K562 (cell line): ENCODE measurements around the gene ZNF319. TPM values are rescaled to one million over a fixed set of nuclear protein-coding genes. Genes with fewer than 3 reads are reported as not detected.

Source experiments
- CBFB ChIP-seq: sonication (generic); formaldehyde crosslinking; IDR thresholded peaks from 2 replicates; pipeline ENCODE4 v1.4.0; 2020; ENCODE audit warnings: mild to moderate bottlenecking, missing genetic modification reagents
- CCAR2 ChIP-seq: fragments of 200-400 bp; formaldehyde crosslinking; IDR thresholded peaks from 2 replicates; pipeline ENCODE4 v1.6.1; 2017; ENCODE audit warnings: mild to moderate bottlenecking, low read depth, low read length
- CEBPB ChIP-seq: fragments of 450-650 bp; IDR thresholded peaks from 2 replicates; pipeline ENCODE4 v1.6.1; 2016; ENCODE audit warnings: missing genetic modification characterization, missing compliant biosample characterization
- CEBPZ ChIP-seq: fragments of 150-350 bp; IDR thresholded peaks from 2 replicates; pipeline ENCODE4 v1.6.1; 2014; ENCODE audit warnings: low read depth, mild to moderate bottlenecking, low read length, borderline replicate concordance
- DMBX1 ChIP-seq: fragments of 250-450 bp; sonication (Bioruptor Pico); IDR thresholded peaks from 2 replicates; pipeline ENCODE4 v1.8.0; 2022; ENCODE audit warnings: inconsistent platforms, mild to moderate bottlenecking, moderate library complexity, borderline replicate concordance
- ETV1 ChIP-seq: fragments of 450-650 bp; conservative IDR thresholded peaks from 2 replicates; pipeline ENCODE4 v1.6.1; 2016; ENCODE audit warnings: missing genetic modification characterization, control low read depth, low read depth, missing compliant biosample characterization
- FIP1L1 ChIP-seq: fragments of 200-400 bp; formaldehyde crosslinking; IDR thresholded peaks from 2 replicates; pipeline ENCODE4 v1.6.1; 2018; ENCODE audit warnings: mild to moderate bottlenecking, low read depth, low read length; ENCODE audit not compliant: poor library complexity, severe bottlenecking
- HNRNPH1 ChIP-seq: fragments of 200-400 bp; formaldehyde crosslinking; optimal IDR thresholded peaks from 2 replicates; pipeline ENCODE3; 2017; ENCODE audit warnings: low read depth, mild to moderate bottlenecking, low read length, moderate library complexity
- MXI1 ChIP-seq: IDR thresholded peaks from 2 replicates; pipeline ENCODE4 v1.6.1; 2011; ENCODE audit warnings: low read depth, mild to moderate bottlenecking, improper control_type of control experiment, low read length
- RFX1 ChIP-seq: fragments of 450-650 bp; IDR thresholded peaks from 2 replicates; pipeline ENCODE4 v1.6.1; 2016; ENCODE audit warnings: mild to moderate bottlenecking, moderate library complexity
- SIX5 ChIP-seq, 2 experiments: IDR thresholded peaks; 2 replicates each; pipeline ENCODE4 v1.6.1; 2011; ENCODE audit warnings: low read length in 2 of 2, borderline replicate concordance in 1 of 2, low read depth in 1 of 2, mild to moderate bottlenecking in 1 of 2, moderate library complexity in 1 of 2; ENCODE audit not compliant: insufficient read depth in 1 of 2
- SRSF3 ChIP-seq: fragments of 200-400 bp; formaldehyde crosslinking; IDR thresholded peaks from 2 replicates; pipeline ENCODE4 v1.6.1; 2016; ENCODE audit warnings: mild to moderate bottlenecking, low read length, moderate library complexity; ENCODE audit not compliant: insufficient read depth
- TOE1 ChIP-seq, 2 experiments: fragments of 450-650 bp in 1 of 2; sonication (generic) in 1 of 2; formaldehyde crosslinking in 1 of 2; IDR thresholded peaks; 2 replicates each; pipeline versions ENCODE4 v1.7.1 to v1.8.0; 2016 to 2022; ENCODE audit warnings: borderline replicate concordance in 2 of 2, mild to moderate bottlenecking in 2 of 2, antibody characterized with exemption in 1 of 2, inconsistent platforms in 1 of 2, low read depth in 1 of 2, missing genetic modification reagents in 1 of 2, moderate library complexity in 1 of 2
- XRCC5 ChIP-seq: fragments of 200-400 bp; formaldehyde crosslinking; IDR thresholded peaks from 2 replicates; pipeline ENCODE4 v1.6.1; 2017; ENCODE audit warnings: low read depth, mild to moderate bottlenecking, low read length
- ZBTB8A ChIP-seq: fragments of 450-650 bp; IDR thresholded peaks from 2 replicates; pipeline ENCODE4 v1.6.1; 2018; ENCODE audit warnings: mild to moderate bottlenecking, moderate library complexity; ENCODE audit not compliant: partially characterized antibody
- ZNF253 ChIP-seq: fragments of 250-450 bp; sonication (Bioruptor Pico); conservative IDR thresholded peaks from 2 replicates; pipeline ENCODE4 v1.6.1; 2021; ENCODE audit warnings: mild to moderate bottlenecking
- ZNF512 ChIP-seq: IDR thresholded peaks from 2 replicates; pipeline ENCODE4 v1.6.1; 2016; ENCODE audit warnings: missing genetic modification characterization, missing compliant biosample characterization
- polyA plus RNA-seq, 8 experiments: library from polyadenylated mRNA; depleted of rRNA in 4 of 8; stranded (reverse) in 5 of 8; unstranded in 3 of 8; fragments of >200 nt; fragmentation: Nextera tagmentation in 2 of 8; fragmentation: Illumina TruSeq in 1 of 8; extraction: Ambion mirVana in 2 of 8; extraction: Trizol in 1 of 8; gene quantifications; 2 replicates each; pipeline versions ENCODE4 v1.2.1 to v1.2.3, GENCODE V29; 2011 to 2014; ENCODE audit warnings: inconsistent platforms in 1 of 8, missing spikeins in 1 of 8
- total RNA-seq, 7 experiments: library from RNA; depleted of rRNA in 6 of 7; stranded (reverse); fragments of >200 nt in 6 of 7; fragmentation: Illumina TruSeq in 2 of 7; extraction: Trizol in 2 of 7; gene quantifications; 2 replicates each; pipeline versions ENCODE4 v1.2.1 to v1.2.3, GENCODE V29; 2011 to 2021; ENCODE audit warnings: low replicate concordance in 1 of 7
- TF ChIP-seq, protein P1 (sequence below): fragments of 450-650 bp; IDR thresholded peaks from 2 replicates; pipeline ENCODE4 v1.6.1; 2014; ENCODE audit warnings: low read depth, mild to moderate bottlenecking, moderate library complexity, borderline replicate concordance
- TF ChIP-seq, protein P2 (sequence below): sonication (generic); formaldehyde crosslinking; IDR thresholded peaks from 2 replicates; pipeline ENCODE4 v1.8.0; 2022; ENCODE audit warnings: mild to moderate bottlenecking, missing genetic modification reagents

ZNF319 gene
- total and polyA plus RNA-seq, 9 of the 15 experiments (the other 6 are each of a cell fraction or from before 2014, with no cell fraction given) = 0.20 to 5.7 (median 1.4) TPM

DNA sequence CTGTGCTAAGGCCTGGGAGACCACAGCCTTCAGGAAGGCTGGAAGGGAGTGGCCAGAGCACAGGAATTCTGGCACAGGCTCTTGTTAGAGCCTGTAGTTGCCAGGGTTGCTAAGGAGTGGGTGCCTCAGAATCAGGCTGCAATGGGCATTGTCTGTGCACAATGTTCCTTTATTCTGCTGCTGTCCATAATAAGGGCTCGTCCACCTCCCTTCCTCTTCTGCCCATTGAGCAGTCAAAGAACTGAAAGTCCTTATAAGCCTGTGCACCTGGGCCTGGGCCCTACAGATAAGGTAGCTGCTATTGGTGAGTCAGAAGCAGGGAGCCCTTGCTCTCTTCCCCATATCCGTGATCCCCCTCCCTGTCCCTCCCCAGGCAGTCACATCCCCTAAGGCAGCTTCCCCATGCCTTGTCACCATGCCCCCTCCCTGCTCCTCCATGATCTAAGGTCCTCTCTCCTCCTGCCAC, 24.1 kb downstream of the ZNF319 start (continued):
- no peak for TF ChIP-seq HNRNPH1
- TF ChIP-seq SRSF3 = no peak
- TF ChIP-seq SIX5 (IDR thresholded peaks at IDR 0.05; ENCODE audit: borderline replicate concordance in 1 of 2, insufficient read depth in 1 of 2, low read depth in 1 of 2, low read length in 2 of 2) = no peak
- no peak for TF ChIP-seq CBFB (CRISPR knock-in tag)
- TF ChIP-seq RFX1 = no peak
- TF ChIP-seq ZBTB8A = no peak
- TF ChIP-seq ZNF253 = no peak
- no peak for TF ChIP-seq CEBPB (tag)
- TF ChIP-seq ETV1 (tag) = no peak
- TF ChIP-seq, protein P1, sequence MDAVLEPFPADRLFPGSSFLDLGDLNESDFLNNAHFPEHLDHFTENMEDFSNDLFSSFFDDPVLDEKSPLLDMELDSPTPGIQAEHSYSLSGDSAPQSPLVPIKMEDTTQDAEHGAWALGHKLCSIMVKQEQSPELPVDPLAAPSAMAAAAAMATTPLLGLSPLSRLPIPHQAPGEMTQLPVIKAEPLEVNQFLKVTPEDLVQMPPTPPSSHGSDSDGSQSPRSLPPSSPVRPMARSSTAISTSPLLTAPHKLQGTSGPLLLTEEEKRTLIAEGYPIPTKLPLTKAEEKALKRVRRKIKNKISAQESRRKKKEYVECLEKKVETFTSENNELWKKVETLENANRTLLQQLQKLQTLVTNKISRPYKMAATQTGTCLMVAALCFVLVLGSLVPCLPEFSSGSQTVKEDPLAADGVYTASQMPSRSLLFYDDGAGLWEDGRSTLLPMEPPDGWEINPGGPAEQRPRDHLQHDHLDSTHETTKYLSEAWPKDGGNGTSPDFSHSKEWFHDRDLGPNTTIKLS = no peak
- no peak for TF ChIP-seq MXI1
- TF ChIP-seq TOE1 (IDR thresholded peaks at IDR 0.05; ENCODE audit: borderline replicate concordance) = peak; percentile 44; the same call in 1 of the 2 replicates
- TF ChIP-seq TOE1 (CRISPR knock-in tag; IDR thresholded peaks at IDR 0.05; ENCODE audit: borderline replicate concordance, low read depth) = no peak
- no peak for TF ChIP-seq DMBX1 (CRISPR knock-in tag)
- no peak for TF ChIP-seq CEBPZ
- no peak for TF ChIP-seq ZNF512 (tag)
- TF ChIP-seq FIP1L1 = no peak
- peak; percentile 27; the same call in 1 of the 2 replicates for TF ChIP-seq XRCC5
- TF ChIP-seq, protein P2, sequence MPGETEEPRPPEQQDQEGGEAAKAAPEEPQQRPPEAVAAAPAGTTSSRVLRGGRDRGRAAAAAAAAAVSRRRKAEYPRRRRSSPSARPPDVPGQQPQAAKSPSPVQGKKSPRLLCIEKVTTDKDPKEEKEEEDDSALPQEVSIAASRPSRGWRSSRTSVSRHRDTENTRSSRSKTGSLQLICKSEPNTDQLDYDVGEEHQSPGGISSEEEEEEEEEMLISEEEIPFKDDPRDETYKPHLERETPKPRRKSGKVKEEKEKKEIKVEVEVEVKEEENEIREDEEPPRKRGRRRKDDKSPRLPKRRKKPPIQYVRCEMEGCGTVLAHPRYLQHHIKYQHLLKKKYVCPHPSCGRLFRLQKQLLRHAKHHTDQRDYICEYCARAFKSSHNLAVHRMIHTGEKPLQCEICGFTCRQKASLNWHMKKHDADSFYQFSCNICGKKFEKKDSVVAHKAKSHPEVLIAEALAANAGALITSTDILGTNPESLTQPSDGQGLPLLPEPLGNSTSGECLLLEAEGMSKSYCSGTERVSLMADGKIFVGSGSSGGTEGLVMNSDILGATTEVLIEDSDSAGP (CRISPR knock-in tag) = no peak
- TF ChIP-seq CCAR2 = no peak
